Type B pancreatic cell (in vitro differentiated cells): ENCODE measurements around the gene CYSTM1. TPM values are rescaled to one million over a fixed set of nuclear protein-coding genes. Genes with fewer than 3 reads are reported as not detected.

ENCODE experiments used
- DNase-seq: peaks from one replicate; pipeline ENCODE4 v3.0.0; 2021; ENCODE audit warnings: mixed read lengths; ENCODE audit not compliant: unreplicated experiment; ENCODE audit errors: extremely low spot score
- H3K27ac Mint-ChIP-seq: 2 replicates; pipeline ENCODE4 v1.8.0; 2021; ENCODE audit warnings: mild to moderate bottlenecking, mixed read lengths
- H3K27me3 Mint-ChIP-seq: 2 replicates; pipeline ENCODE4 v1.8.0; 2021; ENCODE audit warnings: mixed read lengths
- H3K36me3 Mint-ChIP-seq: 2 replicates; pipeline ENCODE4 v1.8.0; 2021; ENCODE audit warnings: mixed read lengths
- H3K4me1 Mint-ChIP-seq: one replicate; pipeline ENCODE4 v1.8.0; 2021; ENCODE audit warnings: mixed read lengths; ENCODE audit not compliant: unreplicated experiment
- H3K4me3 Mint-ChIP-seq: 2 replicates; pipeline ENCODE4 v1.8.0; 2021; ENCODE audit warnings: mild to moderate bottlenecking, mixed read lengths
- H3K9me3 Mint-ChIP-seq: 2 replicates; pipeline ENCODE4 v1.8.0; 2021; ENCODE audit warnings: mixed read lengths
- total RNA-seq: library from RNA; stranded (reverse); gene quantifications from 2 replicates; pipeline ENCODE4 v1.2.1, GENCODE V29; 2021; ENCODE audit warnings: low replicate concordance
- TF ChIP-seq, protein P1 (sequence below): fragments of 200-600 bp; sonication (generic); conservative IDR thresholded peaks from 2 replicates; pipeline ENCODE4 v1.5.0; 2021; ENCODE audit warnings: antibody characterized with exemption, mild to moderate bottlenecking

Gene CYSTM1
- total RNA-seq, 1 donor from 2014 or later = 73.5 TPM

DNA sequence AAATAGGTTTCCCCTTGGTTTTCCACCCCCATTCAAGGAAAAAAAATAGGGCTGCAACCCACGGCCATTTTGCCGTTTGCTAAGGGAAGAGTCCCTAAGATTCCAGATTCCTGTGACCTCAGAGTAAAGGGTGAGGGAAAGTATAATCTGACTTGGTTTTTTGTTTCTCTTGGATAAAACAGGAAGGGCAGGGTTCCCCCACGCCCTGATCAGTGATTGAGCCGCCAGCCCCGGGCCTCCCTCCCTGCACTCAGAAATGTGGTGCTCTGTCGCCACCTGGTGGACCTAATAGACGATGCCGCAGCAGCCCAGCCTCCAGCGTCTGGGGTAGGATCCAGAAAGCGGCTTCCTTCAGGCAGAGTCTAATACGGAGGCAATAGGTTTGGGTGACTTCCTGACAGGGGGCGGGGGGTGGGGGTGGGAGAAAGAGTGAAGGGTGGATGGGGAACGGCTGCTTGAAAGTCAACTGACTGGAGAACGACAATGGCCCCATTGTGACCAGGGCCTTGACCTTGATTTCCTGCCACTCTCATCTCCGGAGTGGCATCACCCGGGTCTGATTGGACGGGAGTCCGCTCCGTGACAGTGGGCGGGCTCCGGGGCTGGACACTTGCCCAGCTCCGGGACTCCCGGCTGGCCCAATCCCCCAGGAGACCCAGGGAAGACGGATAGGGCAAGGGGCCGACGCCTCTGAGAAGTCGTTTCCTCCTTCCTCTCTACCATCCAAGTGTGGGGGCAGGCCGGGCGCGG, 17.8 kb upstream of the CYSTM1 start:
- peak overlapping the region; percentile 83 for H3K4me3 Mint-ChIP-seq
- no peaks in the 10 kb centered on the region for H3K36me3 Mint-ChIP-seq
- peak; percentile 90 for DNase-seq
- H3K4me1 Mint-ChIP-seq = peaks cover 9% of the 10 kb centered on the region
- no peaks in the 10 kb centered on the region for H3K9me3 Mint-ChIP-seq
- TF ChIP-seq, protein P1, sequence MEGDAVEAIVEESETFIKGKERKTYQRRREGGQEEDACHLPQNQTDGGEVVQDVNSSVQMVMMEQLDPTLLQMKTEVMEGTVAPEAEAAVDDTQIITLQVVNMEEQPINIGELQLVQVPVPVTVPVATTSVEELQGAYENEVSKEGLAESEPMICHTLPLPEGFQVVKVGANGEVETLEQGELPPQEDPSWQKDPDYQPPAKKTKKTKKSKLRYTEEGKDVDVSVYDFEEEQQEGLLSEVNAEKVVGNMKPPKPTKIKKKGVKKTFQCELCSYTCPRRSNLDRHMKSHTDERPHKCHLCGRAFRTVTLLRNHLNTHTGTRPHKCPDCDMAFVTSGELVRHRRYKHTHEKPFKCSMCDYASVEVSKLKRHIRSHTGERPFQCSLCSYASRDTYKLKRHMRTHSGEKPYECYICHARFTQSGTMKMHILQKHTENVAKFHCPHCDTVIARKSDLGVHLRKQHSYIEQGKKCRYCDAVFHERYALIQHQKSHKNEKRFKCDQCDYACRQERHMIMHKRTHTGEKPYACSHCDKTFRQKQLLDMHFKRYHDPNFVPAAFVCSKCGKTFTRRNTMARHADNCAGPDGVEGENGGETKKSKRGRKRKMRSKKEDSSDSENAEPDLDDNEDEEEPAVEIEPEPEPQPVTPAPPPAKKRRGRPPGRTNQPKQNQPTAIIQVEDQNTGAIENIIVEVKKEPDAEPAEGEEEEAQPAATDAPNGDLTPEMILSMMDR = peak; percentile 96
- H3K27me3 Mint-ChIP-seq = peaks cover 20% of the 10 kb centered on the region
- peak overlapping the region; percentile 80 for H3K27ac Mint-ChIP-seq

DNA sequence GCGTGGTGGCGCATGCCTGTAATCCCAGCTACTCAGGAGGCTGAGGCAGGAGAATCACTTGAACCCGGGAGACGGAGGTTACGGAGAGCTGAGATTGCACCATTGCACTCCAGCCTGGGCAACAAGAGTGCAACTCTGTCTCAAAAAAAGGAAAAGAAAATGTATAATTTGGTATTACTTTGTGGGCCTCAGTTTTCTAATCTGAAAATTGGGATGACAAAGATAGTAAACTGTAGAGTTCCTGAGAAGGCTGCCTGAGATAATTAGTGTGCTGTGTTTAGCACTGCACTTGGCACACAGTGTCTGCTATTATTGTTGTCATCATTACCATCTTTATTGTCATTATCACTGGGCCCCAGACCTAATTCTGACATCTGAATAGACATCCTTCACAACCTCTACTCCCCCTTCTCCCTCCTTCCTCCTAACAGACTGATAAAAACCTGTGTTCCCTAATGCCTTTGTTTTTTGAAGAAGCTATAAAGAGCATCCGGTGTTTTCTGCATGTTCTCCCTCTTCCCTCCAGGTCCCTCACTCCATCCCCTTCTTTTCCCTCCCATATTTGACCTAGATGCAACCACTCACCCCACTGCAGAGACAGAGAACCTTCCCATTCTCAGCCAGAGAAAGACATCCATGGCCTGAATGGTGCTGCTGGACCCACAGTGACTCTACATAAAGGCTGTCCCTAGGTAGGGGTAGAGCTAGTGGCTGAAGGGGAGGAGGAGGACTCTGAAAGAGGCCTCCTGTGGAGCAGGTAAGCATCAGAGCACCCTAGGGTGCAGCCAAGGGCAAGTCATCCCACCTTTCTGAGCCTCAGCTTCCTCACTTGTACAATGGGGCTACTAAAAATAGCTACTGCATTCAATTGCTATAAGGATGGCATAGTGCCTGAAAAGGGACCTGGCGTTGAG, 15.7 kb upstream of the CYSTM1 start:
- Mint-ChIP-seq H3K9me3 (no peaks in the 10 kb centered on the region), H3K4me1 (peaks cover 9% of the 10 kb centered on the region), H3K27me3 (peaks cover 13% of the 10 kb centered on the region), H3K4me3 (no peak overlapping the region), H3K27ac (peak overlapping the region; percentile 77), H3K36me3 (no peaks in the 10 kb centered on the region)
- DNase-seq = no peak
- TF ChIP-seq, protein P1 = no peak

DNA sequence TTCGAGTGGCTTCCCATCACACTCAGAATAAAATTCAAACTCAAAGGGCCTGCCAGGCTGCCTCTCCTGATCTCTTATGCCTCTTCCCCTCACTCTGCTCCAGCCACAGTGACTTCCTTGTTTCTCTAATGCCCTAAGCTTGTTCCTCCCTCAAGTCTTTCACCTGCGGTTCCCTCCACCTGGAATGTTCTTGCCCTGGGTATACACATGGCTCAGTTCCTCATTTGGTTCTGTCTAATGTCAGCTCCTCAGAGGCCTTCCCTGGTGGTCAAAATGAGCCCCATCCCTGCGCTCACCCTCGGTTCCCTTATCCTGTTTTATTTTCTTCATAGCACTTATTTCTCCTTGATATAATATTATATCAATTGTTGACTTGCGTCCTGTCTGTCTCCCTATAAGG, 12.7 kb upstream of the CYSTM1 start:
- H3K27me3 Mint-ChIP-seq = peaks cover 15% of the 10 kb centered on the region
- no peaks in the 10 kb centered on the region for H3K36me3 Mint-ChIP-seq
- peaks cover 7% of the 10 kb centered on the region for H3K4me1 Mint-ChIP-seq
- DNase-seq = no peak
- no peak overlapping the region for H3K27ac Mint-ChIP-seq
- no peak overlapping the region for H3K4me3 Mint-ChIP-seq
- TF ChIP-seq, protein P1 = no peak
- no peaks in the 10 kb centered on the region for H3K9me3 Mint-ChIP-seq

DNA sequence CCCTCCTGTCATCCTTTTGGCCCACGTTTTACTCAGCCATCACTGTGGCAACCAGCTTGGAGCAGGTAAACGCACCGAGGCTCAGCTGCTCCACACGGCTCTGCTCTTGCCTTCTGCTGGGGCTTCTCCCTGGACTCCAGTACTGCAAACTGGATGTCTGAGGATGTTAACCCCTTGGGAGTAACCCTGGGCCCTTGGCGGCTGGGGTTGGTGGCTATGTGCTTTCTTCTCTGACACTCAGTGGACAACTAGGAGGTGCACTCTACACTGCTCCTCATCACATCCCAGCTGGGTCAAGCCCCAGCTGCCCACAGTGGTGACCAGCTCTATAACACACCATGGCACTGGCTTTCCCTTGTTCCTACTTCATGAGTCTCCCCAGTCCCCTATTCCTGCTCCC, 12.2 kb upstream of the CYSTM1 start:
- TF ChIP-seq, protein P1 = no peak
- Mint-ChIP-seq H3K27ac (no peak overlapping the region), H3K36me3 (no peaks in the 10 kb centered on the region), H3K4me1 (peaks cover 10% of the 10 kb centered on the region), H3K4me3 (no peak overlapping the region), H3K27me3 (peaks cover 15% of the 10 kb centered on the region), H3K9me3 (no peaks in the 10 kb centered on the region)
- DNase-seq = no peak

DNA sequence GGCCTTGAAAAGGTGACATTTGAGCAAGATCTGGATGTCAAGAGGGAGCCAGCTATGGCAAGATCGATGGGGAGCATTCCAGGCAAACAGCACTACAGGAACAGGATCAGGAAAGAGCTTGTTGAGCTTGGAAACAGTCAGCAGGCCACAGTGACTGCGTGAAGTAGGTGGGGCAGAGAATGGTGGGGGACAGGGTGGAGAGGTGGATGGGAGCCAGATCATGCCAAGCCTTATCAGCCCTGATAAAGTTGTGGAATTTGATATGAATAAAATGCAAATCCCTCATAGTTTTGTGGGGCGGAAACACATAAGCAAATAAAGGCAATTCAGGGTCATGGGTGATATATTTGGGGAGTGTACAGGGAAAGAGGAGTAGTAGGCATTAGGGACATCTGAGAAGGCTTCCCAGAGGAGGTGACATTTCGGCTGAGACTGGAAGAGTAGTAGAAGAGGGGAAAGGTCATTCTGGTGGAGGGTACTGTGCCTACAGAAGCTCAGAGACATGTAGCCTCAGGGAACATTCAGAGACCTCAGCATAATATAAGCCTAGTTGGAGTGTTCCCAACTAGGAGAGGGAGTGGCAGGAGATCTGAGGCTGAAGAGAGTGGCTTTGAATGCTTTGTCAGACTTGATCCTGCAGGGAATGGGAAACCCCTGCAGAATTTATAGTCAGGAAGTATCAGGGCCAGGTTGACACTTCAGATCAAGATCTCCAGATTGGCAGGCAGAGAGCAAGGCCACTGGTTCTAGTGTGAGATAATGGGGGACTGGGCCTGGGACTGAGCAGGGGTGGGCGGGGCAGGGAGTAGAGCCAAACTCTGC, 9.7 kb upstream of the CYSTM1 start:
- DNase-seq = no peak
- H3K36me3 Mint-ChIP-seq = no peaks in the 10 kb centered on the region
- H3K4me3 Mint-ChIP-seq = no peak overlapping the region
- peaks cover 15% of the 10 kb centered on the region for H3K4me1 Mint-ChIP-seq
- TF ChIP-seq, protein P1 = no peak
- H3K9me3 Mint-ChIP-seq = no peaks in the 10 kb centered on the region
- peaks cover 8% of the 10 kb centered on the region for H3K27me3 Mint-ChIP-seq
- H3K27ac Mint-ChIP-seq = peak overlapping the region; percentile 85
